K562 (cell line): ENCODE data around the gene CIART. TPM values are rescaled to one million over a fixed set of nuclear protein-coding genes. Genes with fewer than 3 reads are reported as not detected.

Experiments
- ATAC-seq: fragments of 200-7000 bp; cut with Tn5 transposase; 3 replicates; pipeline ENCODE4 v1.9.1; 2020; ENCODE audit warnings: moderate library complexity
- BruUV-seq: library from RNA; stranded (reverse); fragments of 400-500 nt; replicated peaks from 2 replicates; lab custom pipeline; 2021; lab: Mats Ljungman, UMichigan
- CTCF ChIA-PET: fragments of 300-600 bp; formaldehyde crosslinking; extraction: SDS; loops from one replicate; lab custom pipeline; 2021; ENCODE audit warnings: low intra/inter-chr PET ratio; lab: Yijun Ruan, JAX
- POLR2A ChIA-PET: fragments of 300-600, 350-650 bp; sonication (Branson Sonifier 250); formaldehyde crosslinking; extraction: SDS; loops from one replicate; lab custom pipeline; 2021; ENCODE audit warnings: antibody characterized with exemption, inconsistent platforms; lab: Yijun Ruan, JAX
- DNase-seq, 4 experiments: peaks; one replicate each; pipeline versions ENCODE4 v3.0.0 to v3.0.0-alpha.2; 2011 to 2018; ENCODE audit warnings: low spot score in 3 of 4, mixed read lengths in 3 of 4; ENCODE audit errors: extremely low read depth in 1 of 4
- FAIRE-seq: peaks from 2 replicates; lab custom pipeline; 2011; peaks lifted over from hg19 to GRCh38; lab: Jason Lieb, UNC
- H2AFZ ChIP-seq: 2 replicates; pipeline ENCODE4 v1.6.0; 2011; ENCODE audit warnings: low read depth, low read length, control low read depth, inconsistent platforms
- H3K27ac ChIP-seq: fragments of 200-600 bp; 3 replicates; pipeline ENCODE4 v1.8.0; 2011; ENCODE audit warnings: low read depth, mild to moderate bottlenecking, control low read depth, inconsistent platforms, low read length, moderate library complexity, mixed read lengths; ENCODE audit errors: extremely low read depth
- H3K27me3 ChIP-seq, 2 experiments: fragments of 300-600 bp in 1 of 2; 2 replicates in 1 of 2; 3 replicates in 1 of 2; pipeline versions ENCODE4 v1.6.0 to v1.8.0; 2011; ENCODE audit warnings: inconsistent platforms in 2 of 2, low read length in 2 of 2, mild to moderate bottlenecking in 1 of 2, mixed read lengths in 1 of 2, moderate library complexity in 1 of 2; ENCODE audit not compliant: control insufficient read depth in 2 of 2, insufficient read depth in 2 of 2
- H3K36me3 ChIP-seq: fragments of 300-600 bp; 3 replicates; pipeline ENCODE4 v1.8.0; 2011; ENCODE audit warnings: mild to moderate bottlenecking, low read length, inconsistent platforms; ENCODE audit not compliant: control insufficient read depth, insufficient read depth
- H3K4me1 ChIP-seq, 2 experiments: fragments of 200-600 bp in 1 of 2; replicated peaks in 1 of 2; 2 replicates in 1 of 2; 3 replicates in 1 of 2; pipeline versions ENCODE4 v1.5.1 to v1.8.0; 2011; ENCODE audit warnings: inconsistent platforms in 2 of 2, low read length in 2 of 2, mild to moderate bottlenecking in 1 of 2, mixed read lengths in 1 of 2, moderate library complexity in 1 of 2; ENCODE audit not compliant: control insufficient read depth in 2 of 2, insufficient read depth in 2 of 2
- H3K4me2 ChIP-seq: 2 replicates; pipeline ENCODE4 v1.6.1; 2011; ENCODE audit warnings: low read length, control low read depth, inconsistent platforms, mixed read lengths; ENCODE audit not compliant: insufficient read depth
- H3K4me3 ChIP-seq: fragments of 200-600 bp; sonication (generic), shearing (Covaris generic); 2 replicates; pipeline ENCODE4 v1.5.1; 2016; ENCODE audit warnings: control low read depth, inconsistent platforms
- H3K79me2 ChIP-seq: fragments of 200-600 bp; 3 replicates; pipeline ENCODE4 v1.8.0; 2011; ENCODE audit warnings: low read length, inconsistent platforms; ENCODE audit not compliant: control insufficient read depth, insufficient read depth
- H3K9ac ChIP-seq, 2 experiments: 2 replicates each; pipeline versions ENCODE4 v1.6.0 to v1.6.1; 2011; ENCODE audit warnings: low read depth in 2 of 2, low read length in 2 of 2, control low read depth in 1 of 2, inconsistent platforms in 1 of 2, mild to moderate bottlenecking in 1 of 2, mixed read lengths in 1 of 2; ENCODE audit not compliant: insufficient read depth in 1 of 2
- H3K9me1 ChIP-seq: one replicate; pipeline ENCODE4 v1.6.0; 2011; ENCODE audit warnings: inconsistent platforms, mild to moderate bottlenecking, low read length, moderate library complexity; ENCODE audit not compliant: control insufficient read depth, insufficient read depth
- H3K9me3 ChIP-seq: replicated peaks from 2 replicates; pipeline ENCODE4 v1.5.1; 2011; ENCODE audit warnings: low read depth, low read length, inconsistent platforms; ENCODE audit not compliant: control insufficient read depth, insufficient read depth
- H4K20me1 ChIP-seq: replicated peaks from 2 replicates; pipeline ENCODE4 v1.6.1; 2011; ENCODE audit warnings: low read length, inconsistent platforms, mixed read lengths; ENCODE audit not compliant: control insufficient read depth, insufficient read depth
- ATF2 ChIP-seq: sonication (generic); formaldehyde crosslinking; IDR thresholded peaks from 2 replicates; pipeline ENCODE4 v1.8.1; 2022; ENCODE audit warnings: missing genetic modification reagents
- CTCF ChIP-seq, 3 experiments: IDR thresholded peaks in 2 of 3; conservative IDR thresholded peaks in 1 of 3; 2 replicates each; pipeline ENCODE4 v1.5.1; 2011 to 2012; ENCODE audit warnings: low read length in 3 of 3, mild to moderate bottlenecking in 3 of 3, control low read depth in 2 of 3, improper control_type of control experiment in 1 of 3, inconsistent platforms in 1 of 3, low read depth in 1 of 3, mixed read lengths in 1 of 3, moderate library complexity in 1 of 3; ENCODE audit not compliant: insufficient read depth in 2 of 3
- FOXJ3 ChIP-seq: sonication (generic); formaldehyde crosslinking; IDR thresholded peaks from 2 replicates; pipeline ENCODE4 v1.4.0; 2020; ENCODE audit warnings: mild to moderate bottlenecking, missing genetic modification reagents
- POLR2G ChIP-seq: fragments of 200-400 bp; formaldehyde crosslinking; IDR thresholded peaks from 2 replicates; pipeline ENCODE4 v1.6.1; 2017; ENCODE audit warnings: low read depth, mild to moderate bottlenecking, antibody characterized with exemption, low read length, moderate library complexity
- POLR2H ChIP-seq: IDR thresholded peaks from 2 replicates; pipeline ENCODE4 v1.6.1; 2016; ENCODE audit warnings: missing genetic modification characterization, low read depth, mild to moderate bottlenecking, control low read depth, missing compliant biosample characterization, moderate library complexity
- TSC22D4 ChIP-seq: fragments of 450-650 bp; IDR thresholded peaks from 2 replicates; pipeline ENCODE4 v1.6.1; 2016; ENCODE audit warnings: missing genetic modification characterization, missing biosample characterization, control low read depth
- WHSC1 ChIP-seq: IDR thresholded peaks from one replicate; pipeline ENCODE4 v1.6.1; 2012; ENCODE audit warnings: low read length, control low read depth, inconsistent platforms
- XRCC5 ChIP-seq: fragments of 200-400 bp; formaldehyde crosslinking; IDR thresholded peaks from 2 replicates; pipeline ENCODE4 v1.6.1; 2017; ENCODE audit warnings: low read depth, mild to moderate bottlenecking, low read length
- WGBS: fragments of 100-300 bp; shearing (Covaris generic); methylation state at CpG from one replicate; pipeline ENCODE4 v1.1.6; 2016; ENCODE audit warnings: low coverage, mixed read lengths; ENCODE audit not compliant: insufficient coverage; ENCODE audit errors: missing lambda C conversion rate; 5-methylcytosine and 5-hydroxymethylcytosine counted together
- in situ Hi-C: fragments of 300-500 bp; cut with MboI; formaldehyde crosslinking; loops from 4 replicates; pipeline ENCODE4 v1.15.0; 2018; ENCODE audit warnings: inconsistent platforms, mixed read lengths
- intact Hi-C: fragments of 100-400 bp; cut with micrococcal nuclease; formaldehyde crosslinking; loops from 2 replicates; pipeline ENCODE4 v1.14.2; 2022
- polyA plus RNA-seq, 8 experiments: library from polyadenylated mRNA; depleted of rRNA in 4 of 8; stranded (reverse) in 5 of 8; unstranded in 3 of 8; fragments of >200 nt; fragmentation: Nextera tagmentation in 2 of 8; fragmentation: Illumina TruSeq in 1 of 8; extraction: Ambion mirVana in 2 of 8; extraction: Trizol in 1 of 8; gene quantifications; 2 replicates each; pipeline versions ENCODE4 v1.2.1 to v1.2.3, GENCODE V29; 2011 to 2014; ENCODE audit warnings: inconsistent platforms in 1 of 8, missing spikeins in 1 of 8
- total RNA-seq, 7 experiments: library from RNA; depleted of rRNA in 6 of 7; stranded (reverse); fragments of >200 nt in 6 of 7; fragmentation: Illumina TruSeq in 2 of 7; extraction: Trizol in 2 of 7; gene quantifications; 2 replicates each; pipeline versions ENCODE4 v1.2.1 to v1.2.3, GENCODE V29; 2011 to 2021; ENCODE audit warnings: low replicate concordance in 1 of 7

Gene CIART
- total and polyA plus RNA-seq, 9 of the 15 experiments (the other 6 are each of a cell fraction or from before 2014, with no cell fraction given) = 0.07 to 0.35 (median 0.19) TPM; not detected in 2

GRCh38 chr1:150261367-150261766 lies 21.0 kb upstream of the CIART start:
- Histone ChIP-seq H3K4me2 (no peak overlapping the region), H3K27ac (no peak overlapping the region), H4K20me1 (no peaks in the 10 kb centered on the region), H3K9me3 (no peaks in the 10 kb centered on the region), H2AFZ (no peak overlapping the region), H3K4me3 (no peak overlapping the region), H3K27me3 (peaks cover 0 to 4% of the 10 kb centered on the region in 2 experiments; a peak in 2 of 5 replicates), H3K79me2 (no peaks in the 10 kb centered on the region), H3K4me1 (peaks cover 17 to 24% of the 10 kb centered on the region in 2 experiments), H3K36me3 (peaks cover 21% of the 10 kb centered on the region), H3K9me1 (no peaks in the 10 kb centered on the region), H3K9ac (peak overlapping the region in 1 of 2 experiments; percentile 54; a peak in 1 of 4 replicates)
- ChIA-PET CTCF (no interaction called here), POLR2A (interaction anchor here (0.7 kb wide), 1 partner anchor 11 kb away, joined by 3 read pairs; the partner anchor contains the start of gene C1orf54)
- WGBS = 74% methylated on average over 6 of the region's 6 CpGs
- TF ChIP-seq FOXJ3 (CRISPR knock-in tag) (no peak), XRCC5 (no peak), WHSC1 (no peak)
- ATAC-seq = no peak
- BruUV-seq = no TSS peak
- FAIRE-seq = no peak
- DNase-seq = no peak
- in situ Hi-C loops (no loop called here), intact Hi-C loops (no loop called here)

- Histone ChIP-seq H2AFZ (no peak overlapping the region), H3K36me3 (peaks cover 33% of the 10 kb centered on the region), H3K4me3 (no peak overlapping the region), H3K9me1 (no peaks in the 10 kb centered on the region), H4K20me1 (no peaks in the 10 kb centered on the region), H3K9ac (no peak overlapping the region), H3K9me3 (no peaks in the 10 kb centered on the region), H3K27me3 (no peaks in the 10 kb centered on the region; a peak in 1 of 5 replicates), H3K79me2 (peaks cover 9% of the 10 kb centered on the region), H3K4me2 (no peak overlapping the region), H3K27ac (no peak overlapping the region), H3K4me1 (peaks cover 17 to 21% of the 10 kb centered on the region in 2 experiments; a peak in 4 of 5 replicates)
- intact Hi-C loops = no loop called here
- peak in 1 of 4 experiments; percentile 37 for DNase-seq
- CTCF ChIA-PET = interaction anchor here (0.6 kb wide), 1 partner anchor 9 kb away, joined by 3 read pairs; no protein-coding TSS in a partner anchor
- 49% methylated on average over 6 of the region's 6 CpGs for WGBS
- POLR2A ChIA-PET = interaction anchor here (0.5 to 1.7 kb wide), 7 partner anchors 10 to 337 kb away, joined by 3 to 6 read pairs (median 3); partner anchors contain the start of gene C1orf54
- in situ Hi-C loops = no loop called here
- no TSS peak for BruUV-seq
- no peak for FAIRE-seq
- peak; percentile 60 for ATAC-seq
- TF ChIP-seq POLR2H (tag) (no peak), ATF2 (CRISPR knock-in tag) (no peak), TSC22D4 (tag) (no peak), POLR2G (0 out of 2 replicates have a peak, but pooled peaks have one; percentile 36), CTCF (IDR thresholded peaks at IDR 0.05 in 2 of 3, conservative IDR thresholded peaks at IDR 0.05 in 1 of 3; ENCODE audit: insufficient read depth in 2 of 3, low read depth in 1 of 3, low read length in 3 of 3) (peak in 2 of 3 experiments; percentile 20 to 28; a peak in 2 of 6 replicates)
Observed at GRCh38 chr1:150262388-150263320, 19.7 kb upstream of the CIART start.
